GM18499 (cell line): ENCODE measurements around the gene PDIA5.
"Not testable (repeated sequence)": the region's sequence is repeated elsewhere in the genome, so short reads cannot be mapped to it uniquely, and the experiment has no call there.

Experiments used
- ATAC-seq: cut with Tn5 transposase; IDR thresholded peaks from one replicate; pipeline ENCODE4 v1.9.1; 2021; ENCODE audit warnings: moderate number of reproducible peaks; ENCODE audit not compliant: insufficient read depth, unreplicated experiment

The PDIA5 gene

DNA sequence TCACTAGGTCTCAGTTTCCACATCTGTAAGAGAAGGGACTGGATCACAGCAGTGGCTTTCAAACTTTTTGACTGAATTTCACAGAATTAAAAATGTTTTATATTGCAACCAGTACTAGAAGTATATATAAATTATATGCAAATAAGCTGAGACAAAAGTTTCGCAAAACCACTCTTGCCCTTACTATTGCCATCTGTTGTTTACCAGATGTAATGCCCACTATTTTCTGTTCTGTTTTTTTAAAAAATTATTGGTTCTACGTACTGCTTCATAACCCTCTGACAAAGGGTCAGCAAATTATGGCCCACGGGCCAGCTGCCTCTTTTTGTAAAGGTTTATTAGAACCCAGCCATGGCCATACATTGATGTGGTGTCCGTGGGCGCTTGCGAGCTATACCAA, 44.8 kb downstream of the PDIA5 start:
- ATAC-seq: no peak

DNA sequence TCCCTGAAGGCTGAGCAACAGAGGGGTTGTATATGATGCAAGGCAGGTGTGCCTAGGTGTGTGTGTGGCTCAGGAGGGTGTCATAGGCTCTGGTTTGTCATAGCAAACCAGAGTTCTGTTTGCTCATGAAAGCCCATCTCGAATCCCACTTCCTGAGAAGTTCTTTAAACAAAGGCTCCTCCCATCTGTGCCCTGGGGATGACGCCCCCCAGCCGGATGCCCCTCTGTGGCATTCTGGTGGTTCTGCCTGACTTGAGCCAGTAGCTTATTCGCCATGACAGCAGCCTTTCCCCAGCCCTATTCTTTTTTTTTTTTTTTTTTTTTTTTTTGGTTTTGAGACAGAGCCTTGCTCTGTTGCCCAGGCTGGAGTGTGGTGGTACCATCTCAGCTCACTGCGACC, 45.4 kb downstream of the PDIA5 start:
- ATAC-seq: no peak

DNA sequence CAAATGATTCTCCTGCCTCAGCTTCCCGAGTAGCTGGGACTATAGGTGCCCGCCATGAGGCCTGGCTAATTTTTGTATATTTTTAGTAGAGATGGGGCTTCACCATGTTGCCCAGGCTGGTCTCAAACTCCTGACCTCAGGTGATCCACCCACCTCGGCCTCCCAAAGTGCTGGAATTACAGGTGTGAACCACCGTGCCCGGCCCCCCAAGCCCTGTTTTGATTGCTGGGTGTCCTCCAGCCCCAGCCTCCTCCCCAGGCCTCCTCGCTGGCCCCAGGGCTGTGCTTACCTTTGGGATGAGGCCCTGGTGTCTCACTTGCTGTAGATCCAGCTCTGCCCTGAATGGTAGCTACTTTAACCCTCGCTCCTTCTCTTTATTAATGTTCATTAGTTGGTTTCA, 45.8 kb downstream of the PDIA5 start:
- ATAC-seq: not testable (repeated sequence)

DNA sequence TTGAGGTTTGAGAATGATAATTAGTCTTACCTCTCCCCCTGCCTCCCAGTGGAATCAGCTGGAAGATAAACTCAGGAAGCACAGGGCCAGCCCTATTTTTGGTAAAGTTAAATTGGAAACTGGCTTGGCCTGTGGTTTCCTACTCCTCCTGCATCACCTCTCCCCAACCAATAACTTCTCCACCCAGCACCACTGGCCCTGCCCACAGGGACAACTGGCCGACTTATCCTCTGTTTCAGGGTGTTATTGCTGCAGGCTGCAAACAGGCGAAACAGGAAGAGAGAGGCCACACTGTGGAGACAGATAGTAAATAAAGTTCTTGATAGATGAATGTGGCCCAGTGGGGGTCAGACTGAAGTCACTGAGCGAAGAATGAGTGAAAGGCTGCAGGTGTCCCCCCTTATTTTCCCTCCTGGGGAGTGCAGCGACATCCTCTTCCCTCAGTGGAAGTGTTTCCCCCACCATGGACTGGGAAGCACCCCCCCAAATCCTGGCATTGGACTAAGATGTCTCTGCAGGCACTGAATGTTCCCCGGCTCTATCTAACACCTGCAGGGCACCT, 47.1 kb downstream of the PDIA5 start:
- ATAC-seq: no peak

DNA sequence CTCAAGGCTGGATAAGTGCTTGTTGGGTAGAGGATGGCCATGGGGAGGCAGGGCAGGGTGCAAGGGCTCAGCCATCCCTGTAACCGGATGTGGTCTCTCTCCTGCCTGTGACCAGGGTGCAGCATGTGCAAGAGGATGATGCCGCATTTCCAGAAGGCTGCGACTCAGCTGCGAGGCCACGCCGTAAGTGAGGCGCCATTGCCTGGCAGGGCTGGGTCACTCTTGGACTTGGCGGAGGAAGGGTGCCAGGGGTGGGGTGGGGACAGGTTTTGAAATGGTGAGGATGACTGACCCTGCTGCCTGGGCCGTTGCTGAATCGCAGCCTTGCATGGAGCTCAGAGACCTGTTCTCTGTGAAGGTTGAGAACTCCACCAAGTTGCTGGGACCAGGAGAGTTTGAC, 49.3 kb downstream of the PDIA5 start:
- no peak for ATAC-seq

DNA sequence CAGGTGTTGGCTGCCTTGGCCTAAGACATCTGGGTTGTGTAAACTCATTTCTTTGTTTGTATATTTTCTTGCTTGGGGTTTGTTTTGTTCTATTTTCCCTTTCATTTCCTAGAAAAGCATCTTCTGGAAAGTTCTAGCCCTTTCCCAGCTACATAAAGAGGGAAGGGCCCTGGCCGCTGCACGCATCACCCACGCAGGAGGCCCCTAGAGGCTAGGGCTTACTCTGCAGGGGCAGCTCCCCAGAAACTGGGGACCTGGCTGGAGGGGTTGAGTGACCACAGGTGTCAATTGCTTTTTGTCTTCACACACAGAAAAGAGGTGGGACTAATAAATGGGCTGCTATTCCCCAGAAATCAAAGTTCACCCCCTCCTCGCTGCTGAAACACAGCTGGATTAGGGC, 52.6 kb downstream of the PDIA5 start:
- ATAC-seq: no peak

DNA sequence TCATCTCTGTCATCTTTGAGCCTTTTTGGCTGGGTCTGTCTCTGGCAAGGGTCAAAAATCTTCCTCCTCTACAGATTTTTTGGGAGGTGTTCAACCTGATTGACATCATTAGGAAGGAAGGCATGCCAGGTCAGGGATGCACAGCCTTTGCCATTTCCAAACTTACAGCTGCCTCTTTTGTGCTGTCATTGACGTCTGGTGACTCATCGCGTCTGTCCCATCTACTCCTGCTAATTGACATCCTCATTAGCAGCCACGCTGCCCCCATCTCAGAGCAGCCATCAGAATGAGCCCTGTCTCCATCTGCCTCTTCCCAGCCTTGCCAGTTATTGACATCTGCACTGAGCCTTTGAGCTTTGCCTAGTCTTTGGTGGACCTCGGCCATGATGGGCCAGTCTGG, 53.0 kb downstream of the PDIA5 start:
- ATAC-seq: no peak

DNA sequence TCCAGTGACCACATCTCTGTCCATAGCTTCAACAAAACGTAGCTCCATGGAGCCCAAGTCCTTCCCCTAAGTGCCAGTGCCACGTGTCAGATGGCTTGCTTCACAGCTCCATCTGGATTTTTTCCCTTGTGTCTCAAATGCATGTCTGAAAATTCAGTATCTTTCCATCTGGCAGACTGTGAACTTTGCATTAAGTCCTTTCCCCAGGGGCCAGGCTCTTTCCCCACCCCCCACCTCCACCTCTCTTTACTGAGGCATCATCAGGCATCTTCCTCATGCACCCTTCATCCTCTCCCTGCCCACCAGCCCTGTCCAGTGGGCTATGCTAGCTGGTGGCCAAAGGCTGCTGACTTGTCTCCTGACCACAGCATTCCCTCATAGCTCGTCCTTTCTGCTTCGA, 53.7 kb downstream of the PDIA5 start:
- no peak for ATAC-seq

DNA sequence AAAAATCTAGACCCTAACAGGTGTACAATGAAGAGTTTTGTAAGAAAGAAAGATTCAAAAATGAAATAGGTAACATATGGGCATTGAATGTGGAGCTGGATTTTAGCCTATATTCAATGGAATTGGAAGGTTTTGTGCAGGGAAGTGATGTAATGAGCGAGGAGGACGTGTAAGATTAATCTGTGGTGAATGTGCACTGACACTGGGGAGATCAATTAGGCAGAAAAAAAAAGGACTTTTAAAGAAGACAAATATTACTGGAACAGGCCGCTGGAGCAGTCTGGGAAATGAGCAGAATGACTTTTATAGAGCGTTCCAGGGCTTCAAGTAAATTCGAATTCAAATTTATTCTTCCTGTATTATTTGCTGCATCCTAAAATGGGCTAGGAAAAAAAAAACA, 55.2 kb downstream of the PDIA5 start:
- ATAC-seq: no peak

DNA sequence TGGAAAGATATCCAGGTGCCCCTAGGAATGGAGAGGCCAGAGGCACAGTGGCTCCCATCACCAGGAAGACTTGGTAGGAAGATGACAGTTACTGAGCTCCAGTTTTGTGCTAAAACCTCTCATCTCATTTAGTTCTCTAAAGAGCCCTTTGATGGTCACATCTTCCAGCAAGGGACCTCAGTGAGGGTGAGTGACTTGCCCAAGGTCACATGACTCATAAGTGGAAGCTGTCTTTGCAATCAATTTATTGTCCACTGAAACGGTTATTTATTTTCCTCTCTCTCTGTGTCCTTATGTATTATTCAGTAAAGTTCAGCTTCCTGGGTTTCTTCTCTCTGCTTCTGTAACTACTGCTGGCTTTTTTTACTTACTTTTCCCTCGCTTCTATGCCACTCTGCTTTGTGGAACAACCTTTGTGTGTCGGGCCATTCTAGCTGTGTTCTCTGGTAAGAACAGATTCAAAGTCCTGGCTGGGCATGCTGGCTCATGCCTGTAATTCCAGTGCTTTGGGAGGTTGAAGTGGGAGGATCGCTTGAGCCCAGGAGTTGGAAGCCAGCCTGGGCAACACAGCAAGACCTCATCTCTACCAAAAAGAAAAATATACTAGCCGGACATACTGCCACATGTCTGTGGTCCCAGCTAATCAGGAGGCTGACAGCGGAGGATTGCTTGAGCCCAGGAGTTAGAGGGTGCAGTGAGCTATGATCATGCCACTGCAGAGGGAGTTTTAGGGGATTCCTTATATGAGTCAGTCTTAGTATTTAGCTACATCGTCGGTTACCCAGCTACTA, 55.9 kb downstream of the PDIA5 start:
- ATAC-seq: no peak

DNA sequence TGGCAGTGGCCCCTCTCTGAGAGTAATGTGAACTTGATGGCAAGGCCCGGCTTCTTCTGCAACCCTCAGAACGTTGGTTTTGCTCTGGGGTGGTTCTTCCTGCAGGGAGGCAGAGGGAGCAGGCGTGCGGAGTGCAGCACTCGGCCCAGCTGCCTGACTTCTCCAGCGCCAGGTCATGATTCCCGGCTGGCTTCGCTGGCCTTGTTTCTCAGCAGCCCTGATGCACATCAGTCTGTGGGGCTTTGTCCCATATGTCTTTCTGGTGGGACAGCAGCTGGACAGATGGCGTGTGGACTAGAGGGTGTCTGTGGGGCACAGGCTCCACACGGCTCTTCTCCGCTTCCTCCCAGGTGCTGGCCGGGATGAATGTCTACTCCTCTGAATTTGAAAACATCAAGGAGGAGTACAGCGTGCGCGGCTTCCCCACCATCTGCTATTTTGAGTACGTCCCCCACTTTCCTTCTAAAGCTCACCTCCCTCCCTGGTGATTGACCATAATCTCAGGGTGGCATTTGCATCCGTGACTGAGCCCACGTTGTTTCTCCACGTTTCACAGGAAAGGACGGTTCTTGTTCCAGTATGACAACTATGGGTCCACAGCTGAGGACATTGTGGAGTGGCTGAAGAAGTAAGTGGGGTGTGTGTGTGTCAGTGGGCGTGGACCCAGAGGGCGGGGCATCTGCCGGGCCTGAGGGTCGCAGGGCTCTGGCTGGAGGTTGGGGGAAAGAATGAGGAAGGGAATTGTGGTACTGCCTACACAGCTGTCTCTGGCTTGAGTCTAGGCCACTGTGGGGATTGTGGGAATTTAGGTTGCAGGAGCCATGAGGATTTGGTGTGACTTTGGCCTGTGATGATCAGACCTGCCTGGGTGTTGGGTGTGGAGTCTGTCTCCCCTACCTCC, 57.1 kb downstream of the PDIA5 start:
- no peak for ATAC-seq

DNA sequence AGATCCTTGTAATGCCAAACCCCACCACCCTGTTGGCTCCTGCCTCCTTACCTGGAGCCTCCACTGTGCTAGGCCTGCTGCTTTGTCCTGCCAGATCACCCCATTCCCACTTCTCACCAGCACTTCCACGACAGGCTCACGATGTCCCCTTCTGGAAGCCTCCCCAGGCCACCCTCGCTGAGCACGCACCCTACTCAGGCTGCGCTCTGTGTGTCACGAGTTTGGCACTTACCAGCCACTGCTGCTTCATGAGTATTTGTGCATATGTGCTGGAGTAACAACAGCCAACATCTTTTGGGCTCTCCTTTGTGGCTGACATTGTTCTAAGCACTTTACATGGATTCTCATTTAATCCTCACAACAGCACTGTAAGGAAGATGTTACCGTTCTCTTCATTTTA, 58.1 kb downstream of the PDIA5 start:
- no peak for ATAC-seq

DNA sequence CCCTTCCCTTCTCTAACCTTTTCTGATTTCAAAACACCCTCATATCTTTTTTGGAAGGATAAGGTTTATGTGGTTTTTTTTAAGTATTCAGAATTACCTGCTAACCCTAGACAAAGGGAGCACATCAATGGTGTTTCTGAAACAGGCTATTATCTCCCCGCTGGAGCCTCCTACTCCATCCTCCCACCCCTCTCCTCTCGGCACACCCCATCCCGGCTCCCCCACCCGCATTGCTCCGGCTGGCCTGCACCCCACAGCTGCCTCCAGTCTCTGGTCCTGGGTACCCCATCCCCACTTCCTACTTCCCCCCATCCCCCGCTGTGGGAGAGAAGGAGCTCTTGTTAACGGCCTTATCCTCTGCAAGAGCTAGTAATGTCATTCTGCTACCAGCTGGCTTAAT, 59.2 kb downstream of the PDIA5 start:
- no peak for ATAC-seq

DNA sequence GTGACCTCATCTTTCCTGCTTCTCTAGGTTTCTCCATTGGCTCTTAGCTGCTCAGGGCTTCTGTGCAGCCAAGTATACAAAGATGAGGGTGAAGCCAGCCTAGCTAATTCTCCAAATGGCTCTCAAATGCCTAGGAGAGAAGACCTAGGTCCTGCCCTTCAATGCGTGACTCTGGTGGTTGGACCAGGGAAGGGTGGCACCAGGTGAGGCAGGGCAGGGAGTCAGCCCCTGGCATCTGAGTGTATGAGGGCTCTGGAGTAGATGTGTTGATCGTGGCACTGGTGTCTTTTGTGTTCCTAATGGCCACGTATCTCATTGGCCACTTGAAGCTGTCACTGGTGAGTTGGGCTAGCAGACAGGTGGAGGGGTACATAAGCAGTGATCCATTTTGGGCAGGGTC, 59.8 kb downstream of the PDIA5 start:
- no peak for ATAC-seq

DNA sequence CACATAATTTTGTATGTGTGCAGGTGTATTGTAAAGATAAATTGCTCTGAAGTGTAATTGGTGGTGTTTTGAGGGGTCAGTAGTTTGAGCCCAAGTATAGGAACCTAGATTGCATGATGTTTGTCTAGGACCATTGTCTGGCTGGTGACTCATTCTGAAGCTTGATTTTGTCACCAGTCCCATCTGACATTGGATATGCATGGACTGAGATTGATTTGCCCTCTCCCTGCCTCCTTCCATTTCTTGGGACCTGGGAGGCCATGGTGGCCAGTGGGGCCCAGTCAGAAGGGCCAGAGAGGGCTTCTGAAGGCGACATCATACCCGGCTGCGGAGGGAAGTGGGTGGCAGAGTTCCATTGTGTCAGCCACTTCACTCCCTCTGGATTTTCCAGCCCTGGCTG, 62.3 kb downstream of the PDIA5 start:
- no peak for ATAC-seq

DNA sequence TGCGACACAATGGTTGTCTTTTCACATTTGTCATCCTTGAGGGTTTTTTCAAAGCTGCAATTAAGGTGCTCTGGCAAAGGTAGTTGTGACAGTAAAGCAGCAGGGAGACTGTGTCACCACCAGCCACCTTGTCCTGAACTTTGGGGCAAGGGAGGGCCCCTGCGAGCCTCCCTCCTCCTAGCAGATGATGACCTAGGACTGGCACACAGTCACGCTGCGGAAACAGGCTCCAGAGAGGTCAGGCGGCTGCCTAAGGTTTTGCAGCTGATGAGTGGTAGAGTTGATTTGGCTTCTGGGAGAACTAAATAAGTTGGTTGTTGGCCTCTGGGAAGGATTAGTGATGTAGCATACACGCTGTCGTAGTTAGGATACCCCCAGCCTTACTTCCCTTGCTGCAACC, 62.7 kb downstream of the PDIA5 start:
- no peak for ATAC-seq

DNA sequence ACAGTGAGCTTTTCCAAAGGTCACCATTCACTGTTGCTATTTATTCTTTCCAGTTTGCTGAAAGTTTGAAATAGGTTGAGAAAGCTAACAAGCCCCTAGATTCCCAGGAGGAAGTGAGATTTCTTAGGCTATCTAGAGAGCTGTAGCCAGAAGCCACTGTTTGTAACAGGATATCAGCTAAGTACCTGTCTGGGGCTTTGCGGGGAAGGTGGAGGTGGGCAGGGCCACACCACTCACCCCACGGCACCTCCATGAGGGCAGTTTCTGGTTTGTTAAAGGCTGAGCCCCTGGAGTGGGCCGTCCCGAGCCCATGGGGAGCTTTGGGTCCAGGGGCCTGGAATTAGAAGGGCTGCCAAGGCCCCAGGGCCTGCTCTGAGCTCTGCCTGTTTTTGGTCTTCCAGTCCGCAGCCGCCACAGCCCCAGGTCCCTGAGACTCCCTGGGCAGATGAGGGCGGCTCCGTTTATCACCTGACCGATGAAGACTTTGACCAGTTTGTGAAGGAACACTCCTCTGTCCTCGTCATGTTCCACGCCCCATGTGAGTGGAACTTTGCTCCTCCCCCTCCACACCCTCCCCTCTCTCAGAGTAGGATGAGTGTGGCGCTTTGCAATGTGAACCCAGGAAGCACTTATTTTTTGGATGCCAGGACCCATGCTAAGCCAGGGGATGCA, 63.4 kb downstream of the PDIA5 start:
- no peak for ATAC-seq

DNA sequence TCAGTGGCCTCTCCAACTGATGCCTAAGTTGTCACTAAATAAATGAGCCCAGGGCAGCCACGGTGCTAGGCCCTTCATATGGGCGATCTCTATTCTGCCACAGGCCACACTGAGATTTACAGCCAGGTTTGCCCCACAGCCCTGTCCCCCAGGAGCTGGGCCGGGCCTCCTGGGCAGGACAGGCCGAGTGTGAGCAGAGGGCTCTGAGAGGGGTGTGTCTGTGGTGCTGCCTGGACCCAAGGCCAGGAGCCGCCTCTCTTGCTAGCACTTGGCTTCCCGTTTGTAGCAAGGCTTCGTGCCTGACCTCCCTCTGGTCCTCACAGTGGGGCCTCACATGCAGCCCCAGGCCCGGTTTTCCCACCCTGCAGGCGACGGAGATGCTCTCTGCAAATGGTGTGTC, 67.8 kb downstream of the PDIA5 start:
- no peak for ATAC-seq

DNA sequence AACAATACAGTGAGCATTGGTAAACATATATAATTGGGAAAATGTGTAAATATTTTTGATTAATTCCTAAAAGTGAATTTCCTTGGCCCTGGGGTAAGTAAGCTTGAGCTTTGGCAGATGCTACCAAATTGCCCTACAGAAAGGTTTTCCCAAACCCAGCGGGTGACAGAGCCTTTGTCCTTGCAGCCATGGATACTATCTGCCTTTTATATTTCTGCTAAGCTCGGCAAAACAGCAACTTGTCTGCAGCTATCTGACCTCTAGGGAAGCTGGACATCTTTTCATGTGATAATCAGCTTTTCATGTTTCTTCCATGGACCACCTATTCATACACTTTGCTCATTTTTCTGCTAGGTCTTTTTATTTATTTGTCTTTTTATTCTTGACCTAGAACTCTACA, 70.2 kb downstream of the PDIA5 start:
- ATAC-seq: no peak

DNA sequence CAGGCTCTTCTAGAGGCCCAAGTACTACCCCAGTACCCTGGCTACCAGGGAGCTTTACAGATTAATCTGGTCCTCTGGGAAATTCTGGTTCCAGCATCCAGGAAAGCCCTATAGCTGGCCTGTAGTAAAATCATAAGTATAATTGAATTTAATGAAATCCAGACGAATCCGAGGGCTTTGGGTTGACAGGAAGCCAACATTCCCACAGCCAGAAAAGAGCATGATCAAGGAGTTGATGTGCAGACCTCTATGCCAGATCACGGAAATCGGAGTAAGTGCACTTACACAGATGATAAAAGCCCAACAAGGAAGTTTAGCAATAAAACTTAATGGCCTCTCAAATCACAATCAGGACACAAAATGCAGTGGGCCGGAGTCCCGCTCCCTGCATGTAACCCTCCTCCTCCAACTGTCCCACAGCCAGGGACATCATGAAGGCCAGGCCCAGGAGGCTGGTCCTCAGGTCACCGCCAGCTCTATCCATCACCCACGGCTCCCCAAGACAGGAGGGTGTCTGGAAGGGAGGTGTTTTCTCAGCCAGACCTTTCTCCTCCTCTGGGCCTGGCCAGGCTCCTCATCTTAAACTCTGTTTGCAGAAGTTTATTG, 72.1 kb downstream of the PDIA5 start:
- no peak for ATAC-seq
